Tibial artery (tissue), 4 donors: ENCODE results near the gene GRM7.

ENCODE experiments used
- DNase-seq, 2 donors: peaks; one replicate each; pipeline ENCODE4 v3.0.0-alpha.2; 2019
- H3K27ac ChIP-seq, 2 donors: fragments of 200-600 bp; sonication (generic) in 1 of 2; 1 replicate in 1 of 2; 2 replicates in 1 of 2; pipeline ENCODE4 v1.5.1; 2018 to 2019; ENCODE audit warnings: mild to moderate bottlenecking in 1 of 2
- H3K27me3 ChIP-seq, 2 donors: fragments of 200-600 bp; sonication (generic) in 1 of 2; one replicate each; pipeline versions ENCODE4 v1.5.1 to v1.6.0; 2016 to 2019
- H3K36me3 ChIP-seq, 3 donors: fragments of 200-600 bp; sonication (generic) in 2 of 3; one replicate each; pipeline ENCODE4 v1.5.1; 2016 to 2019; ENCODE audit warnings: mild to moderate bottlenecking in 2 of 3
- H3K4me1 ChIP-seq, 4 donors: fragments of 200-600 bp; sonication (generic) in 2 of 4; 1 replicate in 3 of 4; 2 replicates in 1 of 4; pipeline ENCODE4 v1.5.1; 2016 to 2019
- H3K4me3 ChIP-seq, 2 donors: fragments of 200-600 bp; sonication (generic) in 1 of 2; 1 replicate in 1 of 2; 2 replicates in 1 of 2; pipeline ENCODE4 v1.5.1; 2018 to 2019; ENCODE audit warnings: mild to moderate bottlenecking in 2 of 2
- H3K9me3 ChIP-seq, 3 donors: fragments of 200-600 bp; sonication (generic) in 1 of 3; one replicate each; pipeline ENCODE4 v1.5.1; 2016 to 2019
- CTCF ChIP-seq, 2 experiments: fragments of 200-600 bp in 1 of 2; fragments of 450-650 bp in 1 of 2; IDR thresholded peaks; one replicate each; pipeline ENCODE4 v1.5.1; 2017 to 2019; ENCODE audit warnings: antibody characterized with exemption in 2 of 2, mild to moderate bottlenecking in 1 of 2, moderate library complexity in 1 of 2
- intact Hi-C: fragments of 100-400 bp; cut with DNase I; formaldehyde crosslinking; loops from one replicate; pipeline ENCODE4 v1.15.0; 2023; ENCODE audit warnings: low total_unique reads

GRM7 gene

GRCh38 chr3:7357101-7357500 lies 496.2 kb downstream of the GRM7 start:
- no peak overlapping the region for H3K27ac ChIP-seq
- TF ChIP-seq CTCF (IDR thresholded peaks at IDR 0.05): no peak
- H3K27me3 ChIP-seq: no peaks in the 10 kb centered on the region
- no peaks in the 10 kb centered on the region for H3K4me1 ChIP-seq
- intact Hi-C loops: no loop called here
- DNase-seq: no peak
- no peaks in the 10 kb centered on the region for H3K9me3 ChIP-seq
- no peaks in the 10 kb centered on the region for H3K36me3 ChIP-seq
- H3K4me3 ChIP-seq: no peak overlapping the region

GRCh38 chr3:7367968-7368367 lies 507.1 kb downstream of the GRM7 start:
- no peak overlapping the region for H3K27ac ChIP-seq
- H3K4me3 ChIP-seq: no peak overlapping the region
- H3K4me1 ChIP-seq: no peaks in the 10 kb centered on the region
- TF ChIP-seq CTCF (IDR thresholded peaks at IDR 0.05): no peak
- intact Hi-C loops: no loop called here
- no peaks in the 10 kb centered on the region for H3K36me3 ChIP-seq
- no peak for DNase-seq
- H3K27me3 ChIP-seq: no peaks in the 10 kb centered on the region
- H3K9me3 ChIP-seq: no peaks in the 10 kb centered on the region

- Histone ChIP-seq H3K4me3 (no peak overlapping the region), H3K9me3 (no peaks in the 10 kb centered on the region), H3K36me3 (no peaks in the 10 kb centered on the region), H3K27ac (no peak overlapping the region), H3K4me1 (no peaks in the 10 kb centered on the region), H3K27me3 (no peaks in the 10 kb centered on the region)
- intact Hi-C loops: no loop called here
- no peak for TF ChIP-seq CTCF (IDR thresholded peaks at IDR 0.05)
- no peak for DNase-seq
Observed at GRCh38 chr3:7368597-7368996, 507.7 kb downstream of the GRM7 start.

- no peaks in the 10 kb centered on the region for H3K27me3 ChIP-seq
- H3K27ac ChIP-seq: no peak overlapping the region
- no peak for TF ChIP-seq CTCF (IDR thresholded peaks at IDR 0.05)
- no peaks in the 10 kb centered on the region for H3K9me3 ChIP-seq
- H3K36me3 ChIP-seq: no peaks in the 10 kb centered on the region
- H3K4me3 ChIP-seq: no peak overlapping the region
- DNase-seq: no peak
- intact Hi-C loops: no loop called here
- H3K4me1 ChIP-seq: no peaks in the 10 kb centered on the region
Observed at GRCh38 chr3:7371693-7372572, 511.0 kb downstream of the GRM7 start.

GRCh38 chr3:7377103-7377502 lies 516.2 kb downstream of the GRM7 start:
- Histone ChIP-seq H3K36me3 (no peaks in the 10 kb centered on the region), H3K27ac (no peak overlapping the region)
- intact Hi-C loops: no loop called here

More at GRCh38 chr3:7377103-7377502, 516.2 kb downstream of the GRM7 start:
- no peaks in the 10 kb centered on the region for H3K9me3 ChIP-seq
- no peaks in the 10 kb centered on the region for H3K27me3 ChIP-seq
- no peak overlapping the region for H3K4me3 ChIP-seq
- TF ChIP-seq CTCF (IDR thresholded peaks at IDR 0.05): no peak
- DNase-seq: no peak
- no peaks in the 10 kb centered on the region for H3K4me1 ChIP-seq
